Measurements from ENCODE around the gene GSE1.

GSE1 gene

DNA sequence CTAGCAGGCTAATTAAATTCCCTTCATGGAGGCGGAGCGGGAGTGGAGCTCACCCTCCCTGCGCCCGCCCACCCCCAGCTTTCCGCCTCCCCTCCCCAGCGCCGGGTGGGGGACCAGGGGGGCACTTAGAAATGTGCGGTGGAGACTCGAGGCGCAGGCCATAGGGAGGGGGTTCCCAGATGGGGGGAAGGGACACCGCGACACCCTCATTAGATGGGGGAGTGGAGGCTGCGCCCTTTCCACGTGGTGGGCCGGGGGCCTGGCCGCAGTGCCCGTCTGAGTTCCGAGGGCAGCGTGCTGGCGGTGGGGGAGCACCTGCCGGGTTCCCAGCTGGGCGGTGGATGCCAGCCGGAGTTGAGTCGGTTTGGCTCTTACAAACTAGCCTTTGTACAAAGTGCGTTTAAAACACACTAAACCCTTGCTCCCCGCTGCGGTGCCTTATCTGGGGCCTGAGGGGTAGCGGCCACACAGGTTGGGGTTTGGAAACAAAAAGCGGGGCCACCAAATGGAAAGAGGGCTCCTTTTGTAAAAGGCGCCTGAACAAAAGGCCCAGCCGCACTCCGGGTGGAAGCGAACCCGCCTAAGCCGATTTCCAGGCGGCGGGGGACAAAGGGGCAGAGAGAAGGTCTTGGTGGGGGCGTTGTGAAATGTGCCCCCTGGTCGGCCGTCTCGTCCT lies 1.4 kb downstream of the GSE1 start:
- no peak for DNase-seq (ENCODE audit: extremely low read depth, low read depth)
- H3K4me3 ChIP-seq (replicated peaks; ENCODE audit: low read depth, low read length), result peak overlapping the region; percentile 9; the same call in 1 of the 2 replicates
- TF ChIP-seq, protein P1, sequence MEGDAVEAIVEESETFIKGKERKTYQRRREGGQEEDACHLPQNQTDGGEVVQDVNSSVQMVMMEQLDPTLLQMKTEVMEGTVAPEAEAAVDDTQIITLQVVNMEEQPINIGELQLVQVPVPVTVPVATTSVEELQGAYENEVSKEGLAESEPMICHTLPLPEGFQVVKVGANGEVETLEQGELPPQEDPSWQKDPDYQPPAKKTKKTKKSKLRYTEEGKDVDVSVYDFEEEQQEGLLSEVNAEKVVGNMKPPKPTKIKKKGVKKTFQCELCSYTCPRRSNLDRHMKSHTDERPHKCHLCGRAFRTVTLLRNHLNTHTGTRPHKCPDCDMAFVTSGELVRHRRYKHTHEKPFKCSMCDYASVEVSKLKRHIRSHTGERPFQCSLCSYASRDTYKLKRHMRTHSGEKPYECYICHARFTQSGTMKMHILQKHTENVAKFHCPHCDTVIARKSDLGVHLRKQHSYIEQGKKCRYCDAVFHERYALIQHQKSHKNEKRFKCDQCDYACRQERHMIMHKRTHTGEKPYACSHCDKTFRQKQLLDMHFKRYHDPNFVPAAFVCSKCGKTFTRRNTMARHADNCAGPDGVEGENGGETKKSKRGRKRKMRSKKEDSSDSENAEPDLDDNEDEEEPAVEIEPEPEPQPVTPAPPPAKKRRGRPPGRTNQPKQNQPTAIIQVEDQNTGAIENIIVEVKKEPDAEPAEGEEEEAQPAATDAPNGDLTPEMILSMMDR (IDR thresholded peaks at IDR 0.05; ENCODE audit: low read depth, low read length, missing control alignments), result no peak

DNA sequence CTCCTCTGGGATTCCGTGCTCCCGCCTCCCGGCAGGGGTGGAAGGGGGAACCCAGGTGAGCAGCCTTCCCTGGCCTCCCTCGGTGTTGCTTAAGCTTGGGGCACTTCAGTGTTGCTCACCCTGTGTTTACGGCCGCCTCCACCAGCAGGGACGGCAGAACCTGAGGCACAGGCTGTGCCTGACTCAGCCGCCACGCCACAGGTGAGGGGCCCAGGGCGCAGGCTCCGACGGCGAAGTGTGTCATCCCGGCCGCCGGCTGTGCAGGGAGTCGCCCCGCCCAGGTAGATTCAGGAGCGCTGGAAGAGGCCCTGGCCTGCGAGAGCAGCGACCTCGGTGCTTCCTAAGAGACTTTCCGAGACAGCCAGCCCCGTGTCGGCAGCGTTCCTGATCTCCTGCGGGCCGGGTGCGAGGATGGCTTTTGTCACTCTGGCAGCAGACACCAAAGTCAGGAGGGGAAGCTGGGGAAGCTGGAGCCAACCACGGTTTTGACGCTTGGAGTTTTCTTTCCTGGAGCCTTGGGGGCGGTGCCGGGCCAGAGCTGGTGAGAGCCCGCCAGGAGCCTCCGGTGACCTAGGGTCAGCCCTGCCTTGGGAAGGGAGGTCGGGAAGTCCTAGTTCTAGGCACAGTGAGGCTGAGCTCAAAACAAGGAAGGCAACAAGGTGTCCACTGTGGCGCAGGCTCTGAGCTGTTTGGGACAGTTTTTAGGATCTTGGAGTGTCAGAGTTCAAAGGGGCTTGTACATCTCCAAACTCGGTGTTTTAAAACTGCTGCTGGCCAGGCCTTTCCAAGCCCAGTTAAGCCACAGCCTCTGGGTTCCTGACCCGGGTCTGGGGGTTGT lies 2.1 kb downstream of the GSE1 start:
- no peak for DNase-seq (ENCODE audit: extremely low read depth, low read depth)
- H3K4me3 ChIP-seq (replicated peaks; ENCODE audit: low read depth, low read length), result no peak overlapping the region
- TF ChIP-seq, protein P1 (IDR thresholded peaks at IDR 0.05; ENCODE audit: low read depth, low read length, missing control alignments), result no peak

DNA sequence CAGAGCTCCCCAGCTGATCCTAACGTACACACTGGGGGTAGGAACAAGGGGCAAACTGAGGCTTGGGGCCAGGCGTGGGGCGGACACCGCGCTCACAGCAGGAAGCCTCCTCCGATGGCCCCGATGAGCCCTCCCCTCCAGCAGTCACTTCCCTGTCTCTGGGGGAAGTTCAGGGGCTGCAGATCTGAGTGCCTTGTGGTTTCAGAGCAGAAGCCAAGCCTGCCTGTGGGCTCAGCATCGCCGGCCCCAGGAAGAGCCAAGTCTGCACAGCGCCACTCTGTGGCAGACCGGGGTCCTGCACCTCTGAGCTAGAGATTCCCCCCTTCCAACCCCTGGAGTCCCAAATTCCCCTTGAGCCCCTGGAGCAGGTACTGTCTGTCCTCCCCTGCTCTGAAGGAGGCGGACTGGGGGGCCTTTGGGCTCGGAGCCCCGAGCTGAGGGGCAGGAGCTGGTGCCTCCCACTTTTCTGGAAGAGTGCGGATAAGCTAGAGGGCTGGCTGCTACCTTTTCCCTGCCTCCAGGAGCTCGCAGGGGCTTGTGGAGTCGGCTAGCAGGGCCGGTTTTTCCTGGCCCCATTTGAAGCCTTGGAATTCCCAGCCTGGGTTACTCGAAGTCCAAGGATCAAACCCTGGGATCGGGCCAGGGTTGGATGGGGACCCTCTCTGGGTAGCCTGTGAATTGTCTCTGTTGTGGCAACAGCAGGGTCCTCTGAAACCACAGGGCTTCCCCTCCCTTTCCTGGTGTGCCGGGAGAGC lies 2.9 kb downstream of the GSE1 start:
- no peak overlapping the region for H3K4me3 ChIP-seq (replicated peaks; ENCODE audit: low read depth, low read length)
- DNase-seq (ENCODE audit: extremely low read depth, low read depth), result peak; percentile 36
- TF ChIP-seq, protein P1 (IDR thresholded peaks at IDR 0.05; ENCODE audit: low read depth, low read length, missing control alignments), result peak; percentile 97

DNA sequence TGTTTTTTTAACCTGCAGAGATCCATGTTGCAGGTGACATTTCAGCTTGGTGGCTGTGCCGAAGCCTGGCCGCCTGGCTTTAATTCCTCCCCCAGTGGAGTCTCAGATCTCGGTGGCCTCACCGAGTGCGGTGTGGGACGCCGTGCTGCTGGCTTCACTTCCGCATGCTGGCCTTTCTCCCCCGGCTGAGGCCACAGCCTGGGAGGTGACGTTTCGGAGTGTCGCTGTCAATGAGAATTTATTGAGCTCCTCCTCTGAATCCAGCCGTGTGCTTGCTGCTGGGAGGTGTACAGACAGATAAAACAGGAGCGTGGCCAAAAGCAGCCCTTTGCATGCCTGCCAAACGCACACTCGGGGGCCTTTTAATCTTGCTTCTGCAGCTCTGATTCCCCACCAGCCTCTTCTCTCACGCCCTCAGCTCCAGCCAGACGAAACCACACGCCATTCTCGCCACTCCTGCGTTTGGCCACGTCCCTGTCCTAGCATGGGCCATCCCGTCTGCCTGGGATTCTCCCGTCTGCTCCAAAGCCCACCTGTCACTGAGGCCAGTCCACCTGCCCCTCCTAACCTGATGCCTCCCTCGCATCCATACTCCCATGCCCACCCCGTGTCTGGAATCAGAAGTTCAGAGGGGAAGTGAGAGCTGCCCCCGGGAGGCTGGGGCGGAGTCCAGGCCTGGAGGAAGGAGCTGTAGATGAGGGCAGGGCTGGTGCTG lies 3.6 kb downstream of the GSE1 start:
- TF ChIP-seq, protein P1 (IDR thresholded peaks at IDR 0.05; ENCODE audit: low read depth, low read length, missing control alignments), result no peak
- DNase-seq (ENCODE audit: extremely low read depth, low read depth), result no peak
- H3K4me3 ChIP-seq (replicated peaks; ENCODE audit: low read depth, low read length), result no peak overlapping the region

DNA sequence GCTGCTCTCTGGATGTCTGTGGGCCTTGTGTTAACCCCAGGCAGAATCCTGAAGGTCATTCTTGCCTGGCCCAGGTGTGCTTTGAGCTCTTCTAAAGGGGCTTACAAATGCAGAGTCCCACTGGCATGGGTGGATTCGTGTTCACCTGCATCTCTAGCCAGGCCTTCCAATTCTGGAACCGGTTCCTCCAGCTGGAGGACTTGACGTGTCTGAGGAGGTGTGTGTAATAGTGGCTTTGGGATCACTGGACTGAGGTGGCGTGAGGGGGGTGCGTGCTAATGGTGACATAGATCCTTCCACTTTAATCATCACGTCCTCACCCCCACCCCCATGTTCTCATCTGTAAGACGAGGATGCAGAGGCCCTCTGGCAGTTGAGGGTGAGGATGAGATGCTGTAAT lies 4.8 kb downstream of the GSE1 start:
- TF ChIP-seq, protein P1 (IDR thresholded peaks at IDR 0.05; ENCODE audit: low read depth, low read length, missing control alignments), result no peak
- no peak overlapping the region for H3K4me3 ChIP-seq (replicated peaks; ENCODE audit: low read depth, low read length)
- no peak for DNase-seq (ENCODE audit: extremely low read depth, low read depth)

DNA sequence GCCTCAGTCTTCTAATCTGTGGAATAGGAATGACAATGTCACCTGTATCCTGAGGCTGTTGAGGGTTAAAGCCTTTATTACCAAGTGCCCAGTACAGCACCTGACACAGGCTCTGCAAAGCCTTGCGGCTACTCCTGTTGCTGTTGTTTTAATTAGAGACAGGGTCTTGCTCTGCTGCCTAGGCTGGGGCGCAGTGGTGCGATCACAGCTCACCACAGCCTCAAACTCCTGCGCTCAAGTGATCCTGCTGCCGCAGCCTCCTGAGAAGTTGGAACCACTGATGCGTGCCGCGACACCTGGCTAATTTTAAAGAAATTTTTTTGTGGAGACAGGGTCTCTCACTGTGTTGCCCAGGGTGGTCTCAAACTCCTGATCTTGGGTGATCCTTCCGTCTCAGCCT lies 5.4 kb downstream of the GSE1 start:
- no peak overlapping the region for H3K4me3 ChIP-seq (replicated peaks; ENCODE audit: low read depth, low read length)
- TF ChIP-seq, protein P1 (IDR thresholded peaks at IDR 0.05; ENCODE audit: low read depth, low read length, missing control alignments), result no peak
- no peak for DNase-seq (ENCODE audit: extremely low read depth, low read depth)

All from HFF-Myc (cell line).